ENCODE measurements around the gene MRPL22.

DNA sequence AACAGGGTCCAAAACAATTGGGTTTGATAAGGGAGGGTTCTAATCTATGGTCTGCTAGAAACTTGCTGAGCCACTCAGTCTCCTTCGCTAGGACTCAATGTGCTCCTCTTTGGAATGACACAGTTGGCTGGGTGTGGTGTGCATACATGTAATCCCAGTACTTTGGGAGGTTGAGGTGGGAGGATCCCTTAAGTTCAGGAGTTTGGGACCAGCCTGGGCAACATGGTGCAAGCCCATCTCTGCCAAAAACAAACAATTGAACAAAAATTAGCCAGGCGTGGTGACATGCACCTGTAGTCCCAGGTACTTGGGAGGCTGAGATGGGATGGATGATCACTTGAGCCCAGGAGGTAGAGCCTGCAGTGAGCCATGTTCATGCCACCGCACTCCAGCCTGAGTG is 70.0 kb downstream of the MRPL22 start:
- TF ChIP-seq POLR2A (IDR thresholded peaks at IDR 0.05; ENCODE audit: low read depth, low read length) = no peak
- no peak for TF ChIP-seq CTCF (IDR thresholded peaks at IDR 0.05; ENCODE audit: extremely low read depth in 1 of 2, insufficient read depth in 1 of 2, low read depth in 1 of 2, low read length in 2 of 2)
- TF ChIP-seq MYC (IDR thresholded peaks at IDR 0.05; ENCODE audit: low read depth, low read length) = no peak
- TF ChIP-seq GATA2 (IDR thresholded peaks at IDR 0.05; ENCODE audit: insufficient read depth, insufficient read length, low read depth, low read length) = no peak
- no peak for TF ChIP-seq POLR2AphosphoS5 (IDR thresholded peaks at IDR 0.05; ENCODE audit: insufficient read depth, low read depth, low read length)

All from endothelial cell of umbilical vein (primary cell).